HEK293 (cell line): ENCODE measurements around the gene COX5A.

ENCODE experiments used
- GLI2 ChIP-seq: fragments of 450-650 bp; formaldehyde crosslinking; IDR thresholded peaks from 2 replicates; pipeline ENCODE4; 2017; ENCODE audit warnings: missing biosample characterization, missing genetic modification characterization, low read depth, borderline replicate concordance
- GLI4 ChIP-seq: fragments of 450-650 bp; formaldehyde crosslinking; IDR thresholded peaks from 2 replicates; pipeline ENCODE4 v1.5.1; 2016; ENCODE audit warnings: missing biosample characterization, missing genetic modification characterization
- KLF10 ChIP-seq: fragments of 450-650 bp; IDR thresholded peaks from 2 replicates; pipeline ENCODE4 v1.5.1; 2018; ENCODE audit warnings: missing biosample characterization, mild to moderate bottlenecking, missing genetic modification characterization
- KLF8 ChIP-seq: fragments of 450-650 bp; formaldehyde crosslinking; IDR thresholded peaks from 2 replicates; pipeline ENCODE4 v1.5.1; 2016; ENCODE audit warnings: missing biosample characterization, missing genetic modification characterization
- KLF9 ChIP-seq: fragments of 450-650 bp; formaldehyde crosslinking; IDR thresholded peaks from 2 replicates; pipeline ENCODE4 v1.5.1; 2016; ENCODE audit warnings: missing biosample characterization, missing genetic modification characterization, low read depth
- TCF7L2 ChIP-seq: IDR thresholded peaks from 2 replicates; pipeline ENCODE4 v1.6.1; 2011; ENCODE audit warnings: low read depth, mild to moderate bottlenecking, inconsistent platforms, low read length, moderate library complexity, borderline replicate concordance
- WT1 ChIP-seq: fragments of 450-650 bp; formaldehyde crosslinking; IDR thresholded peaks from 2 replicates; pipeline ENCODE4 v1.5.1; 2016; ENCODE audit warnings: missing biosample characterization, missing genetic modification characterization
- ZBTB17 ChIP-seq: fragments of 450-650 bp; formaldehyde crosslinking; IDR thresholded peaks from 2 replicates; pipeline ENCODE4 v1.5.1; 2016; ENCODE audit warnings: missing biosample characterization, missing genetic modification characterization
- ZBTB20 ChIP-seq: fragments of 450-650 bp; formaldehyde crosslinking; IDR thresholded peaks from 2 replicates; pipeline ENCODE4 v1.5.1; 2016; ENCODE audit warnings: missing biosample characterization, missing genetic modification characterization
- ZBTB7A ChIP-seq: fragments of 450-650 bp; formaldehyde crosslinking; IDR thresholded peaks from 2 replicates; pipeline ENCODE4 v1.5.1; 2016; ENCODE audit warnings: low read depth, missing biosample characterization, missing genetic modification characterization
- ZBTB8A ChIP-seq: fragments of 450-650 bp; formaldehyde crosslinking; IDR thresholded peaks from 2 replicates; pipeline ENCODE4 v1.5.1; 2016; ENCODE audit warnings: missing biosample characterization, missing genetic modification characterization
- ZNF112 ChIP-seq: fragments of 450-650 bp; formaldehyde crosslinking; IDR thresholded peaks from 2 replicates; pipeline ENCODE4 v1.5.0; 2017; ENCODE audit warnings: missing biosample characterization, missing genetic modification characterization
- ZNF132 ChIP-seq: fragments of 450-650 bp; formaldehyde crosslinking; IDR thresholded peaks from 2 replicates; pipeline ENCODE4 v1.5.1; 2017; ENCODE audit warnings: missing biosample characterization, missing genetic modification characterization, borderline replicate concordance
- ZNF138 ChIP-seq: fragments of 450-650 bp; formaldehyde crosslinking; IDR thresholded peaks from 2 replicates; pipeline ENCODE4 v1.5.1; 2016; ENCODE audit warnings: missing biosample characterization, missing genetic modification characterization, borderline replicate concordance
- ZNF16 ChIP-seq: fragments of 450-650 bp; formaldehyde crosslinking; IDR thresholded peaks from 2 replicates; pipeline ENCODE4 v1.5.1; 2016; ENCODE audit warnings: low read depth, missing biosample characterization, missing genetic modification characterization
- ZNF394 ChIP-seq: fragments of 450-650 bp; formaldehyde crosslinking; IDR thresholded peaks from 2 replicates; pipeline ENCODE4 v1.5.1; 2016; ENCODE audit warnings: missing biosample characterization, missing genetic modification characterization, mild to moderate bottlenecking, moderate library complexity, borderline replicate concordance
- ZNF501 ChIP-seq: fragments of 450-650 bp; formaldehyde crosslinking; IDR thresholded peaks from 2 replicates; pipeline ENCODE4 v1.5.1; 2016; ENCODE audit warnings: missing biosample characterization, missing genetic modification characterization
- ZNF521 ChIP-seq: fragments of 450-650 bp; formaldehyde crosslinking; IDR thresholded peaks from 2 replicates; pipeline ENCODE4 v1.5.1; 2017; ENCODE audit warnings: missing biosample characterization, mild to moderate bottlenecking, missing genetic modification characterization
- ZNF561 ChIP-seq: fragments of 450-650 bp; IDR thresholded peaks from 2 replicates; pipeline ENCODE4 v1.5.1; 2018; ENCODE audit warnings: missing biosample characterization, missing genetic modification characterization, borderline replicate concordance
- ZNF600 ChIP-seq: fragments of 450-650 bp; formaldehyde crosslinking; IDR thresholded peaks from 2 replicates; pipeline ENCODE4 v1.5.1; 2016; ENCODE audit warnings: missing biosample characterization, missing genetic modification characterization
- ZNF658 ChIP-seq: fragments of 450-650 bp; formaldehyde crosslinking; IDR thresholded peaks from 2 replicates; pipeline ENCODE4; 2016; ENCODE audit warnings: missing biosample characterization, missing genetic modification characterization
- ZNF670 ChIP-seq: fragments of 450-650 bp; formaldehyde crosslinking; IDR thresholded peaks from 2 replicates; pipeline ENCODE4 v1.5.1; 2016; ENCODE audit warnings: missing biosample characterization, missing genetic modification characterization, low read depth
- ZNF768 ChIP-seq: fragments of 450-650 bp; formaldehyde crosslinking; IDR thresholded peaks from 2 replicates; pipeline ENCODE4 v1.5.1; 2018; ENCODE audit warnings: missing biosample characterization, mild to moderate bottlenecking, missing genetic modification characterization
- ZNF830 ChIP-seq: fragments of 450-650 bp; IDR thresholded peaks from 2 replicates; pipeline ENCODE4 v1.5.0; 2018; ENCODE audit warnings: missing biosample characterization, missing genetic modification characterization, low read depth, mild to moderate bottlenecking, moderate library complexity
- ZSCAN23 ChIP-seq: fragments of 450-650 bp; formaldehyde crosslinking; IDR thresholded peaks from 2 replicates; pipeline ENCODE4 v1.5.1; 2016; ENCODE audit warnings: missing biosample characterization, missing genetic modification characterization
- TF ChIP-seq, protein P1 (sequence below): fragments of 450-650 bp; formaldehyde crosslinking; IDR thresholded peaks from 2 replicates; pipeline ENCODE4 v1.5.1; 2016; ENCODE audit warnings: missing biosample characterization, missing genetic modification characterization
- TF ChIP-seq, protein P2 (sequence below): IDR thresholded peaks from 2 replicates; pipeline ENCODE4 v1.6.1; 2011; ENCODE audit warnings: mild to moderate bottlenecking, low read depth, low read length, borderline replicate concordance
- TF ChIP-seq, protein P3 (sequence below): fragments of 450-650 bp; formaldehyde crosslinking; IDR thresholded peaks from 2 replicates; pipeline ENCODE4 v1.5.1; 2016; ENCODE audit warnings: missing biosample characterization, missing genetic modification characterization, low read depth
- TF ChIP-seq, protein P4 (sequence below): fragments of 450-650 bp; formaldehyde crosslinking; IDR thresholded peaks from 2 replicates; pipeline ENCODE4 v1.5.1; 2017; ENCODE audit warnings: missing biosample characterization, missing genetic modification characterization
- TF ChIP-seq, protein P5 (sequence below): fragments of 450-650 bp; IDR thresholded peaks from 2 replicates; pipeline ENCODE4 v1.5.1; 2018; ENCODE audit warnings: missing biosample characterization, mild to moderate bottlenecking, missing genetic modification characterization

COX5A gene

DNA sequence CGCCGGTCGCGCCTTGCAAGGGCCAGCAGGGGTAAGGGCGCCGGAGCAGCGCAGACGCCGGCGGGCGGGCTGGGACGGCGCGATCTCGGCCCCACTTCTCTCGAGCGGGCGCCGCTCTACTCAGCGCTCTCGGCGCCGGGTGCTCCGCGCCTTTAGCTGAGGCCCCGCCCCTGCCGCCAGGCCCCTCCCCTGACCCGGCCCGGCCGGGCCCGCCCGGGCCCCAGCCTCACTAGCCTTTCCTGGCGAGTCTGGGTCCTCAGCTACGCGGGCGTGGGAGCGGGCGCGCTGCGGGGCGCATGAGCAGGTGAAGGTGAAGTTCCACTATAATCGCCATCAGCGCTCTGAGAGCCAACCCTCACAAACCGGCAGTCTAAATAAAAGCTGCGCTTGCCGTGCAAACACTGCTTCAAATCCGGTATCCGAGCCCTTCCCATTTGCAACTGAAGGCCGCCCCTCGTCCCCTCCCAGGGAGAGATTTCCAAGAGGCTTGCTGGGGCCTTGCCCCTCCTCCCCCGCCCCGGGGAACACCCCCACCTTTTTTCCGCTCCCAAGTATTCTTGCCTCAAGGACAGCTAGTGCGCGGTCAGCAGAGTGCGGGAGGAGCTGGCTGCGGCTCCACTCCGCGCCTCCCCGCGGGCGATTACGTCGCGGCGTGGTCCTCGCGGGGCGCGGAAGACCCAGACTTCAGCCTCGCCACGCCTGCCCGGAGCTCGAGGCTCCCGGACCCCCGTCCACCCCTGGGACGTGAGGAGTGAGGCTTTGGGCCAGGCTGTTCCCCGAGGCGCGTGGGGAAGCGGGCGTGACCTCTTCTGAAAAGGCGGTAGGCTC is 19.0 kb upstream of the COX5A start, which contains the start of gene RPP25 (continued):
- TF ChIP-seq, protein P1, sequence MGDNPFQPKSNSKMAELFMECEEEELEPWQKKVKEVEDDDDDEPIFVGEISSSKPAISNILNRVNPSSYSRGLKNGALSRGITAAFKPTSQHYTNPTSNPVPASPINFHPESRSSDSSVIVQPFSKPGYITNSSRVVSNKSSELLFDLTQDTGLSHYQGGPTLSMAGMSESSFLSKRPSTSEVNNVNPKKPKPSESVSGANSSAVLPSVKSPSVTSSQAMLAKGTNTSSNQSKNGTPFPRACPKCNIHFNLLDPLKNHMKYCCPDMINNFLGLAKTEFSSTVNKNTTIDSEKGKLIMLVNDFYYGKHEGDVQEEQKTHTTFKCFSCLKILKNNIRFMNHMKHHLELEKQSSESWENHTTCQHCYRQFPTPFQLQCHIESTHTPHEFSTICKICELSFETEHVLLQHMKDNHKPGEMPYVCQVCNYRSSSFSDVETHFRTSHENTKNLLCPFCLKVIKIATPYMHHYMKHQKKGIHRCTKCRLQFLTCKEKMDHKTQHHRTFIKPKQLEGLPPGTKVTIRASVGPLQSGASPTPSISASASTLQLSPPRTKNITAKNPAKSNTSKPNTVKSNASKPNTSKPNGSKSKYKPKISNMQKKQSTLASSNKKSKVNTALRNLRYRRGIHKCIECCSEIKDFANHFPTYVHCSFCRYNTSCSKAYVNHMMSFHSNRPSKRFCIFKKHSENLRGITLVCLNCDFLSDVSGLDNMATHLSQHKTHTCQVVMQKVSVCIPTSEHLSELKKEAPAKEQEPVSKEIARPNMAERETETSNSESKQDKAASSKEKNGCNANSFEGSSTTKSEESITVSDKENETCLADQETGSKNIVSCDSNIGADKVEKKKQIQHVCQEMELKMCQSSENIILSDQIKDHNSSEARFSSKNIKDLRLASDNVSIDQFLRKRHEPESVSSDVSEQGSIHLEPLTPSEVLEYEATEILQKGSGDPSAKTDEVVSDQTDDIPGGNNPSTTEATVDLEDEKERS = no peak
- TF ChIP-seq ZNF670 (tag by site-specific recombination) = no peak
- no peak for TF ChIP-seq ZNF521
- no peak for TF ChIP-seq ZNF830 (tag by site-specific recombination)
- TF ChIP-seq GLI4 (tag by site-specific recombination) = no peak
- TF ChIP-seq, protein P2, sequence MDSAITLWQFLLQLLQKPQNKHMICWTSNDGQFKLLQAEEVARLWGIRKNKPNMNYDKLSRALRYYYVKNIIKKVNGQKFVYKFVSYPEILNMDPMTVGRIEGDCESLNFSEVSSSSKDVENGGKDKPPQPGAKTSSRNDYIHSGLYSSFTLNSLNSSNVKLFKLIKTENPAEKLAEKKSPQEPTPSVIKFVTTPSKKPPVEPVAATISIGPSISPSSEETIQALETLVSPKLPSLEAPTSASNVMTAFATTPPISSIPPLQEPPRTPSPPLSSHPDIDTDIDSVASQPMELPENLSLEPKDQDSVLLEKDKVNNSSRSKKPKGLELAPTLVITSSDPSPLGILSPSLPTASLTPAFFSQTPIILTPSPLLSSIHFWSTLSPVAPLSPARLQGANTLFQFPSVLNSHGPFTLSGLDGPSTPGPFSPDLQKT = no peak
- peak; percentile 68 for TF ChIP-seq ZBTB17 (tag by site-specific recombination)
- TF ChIP-seq KLF10 (tag by site-specific recombination) = peak; percentile 12; the same call in 1 of the 2 replicates
- no peak for TF ChIP-seq ZNF16 (tag by site-specific recombination)
- TF ChIP-seq ZNF394 (tag by site-specific recombination) = no peak; the same call in 1 of the 2 replicates
- TF ChIP-seq ZNF561 = 0 out of 2 replicates have a peak, but pooled peaks have one; percentile 38
- no peak for TF ChIP-seq ZNF132
- TF ChIP-seq ZNF600 (tag by site-specific recombination) = 0 out of 2 replicates have a peak, but pooled peaks have one; percentile 26
- TF ChIP-seq, protein P3, sequence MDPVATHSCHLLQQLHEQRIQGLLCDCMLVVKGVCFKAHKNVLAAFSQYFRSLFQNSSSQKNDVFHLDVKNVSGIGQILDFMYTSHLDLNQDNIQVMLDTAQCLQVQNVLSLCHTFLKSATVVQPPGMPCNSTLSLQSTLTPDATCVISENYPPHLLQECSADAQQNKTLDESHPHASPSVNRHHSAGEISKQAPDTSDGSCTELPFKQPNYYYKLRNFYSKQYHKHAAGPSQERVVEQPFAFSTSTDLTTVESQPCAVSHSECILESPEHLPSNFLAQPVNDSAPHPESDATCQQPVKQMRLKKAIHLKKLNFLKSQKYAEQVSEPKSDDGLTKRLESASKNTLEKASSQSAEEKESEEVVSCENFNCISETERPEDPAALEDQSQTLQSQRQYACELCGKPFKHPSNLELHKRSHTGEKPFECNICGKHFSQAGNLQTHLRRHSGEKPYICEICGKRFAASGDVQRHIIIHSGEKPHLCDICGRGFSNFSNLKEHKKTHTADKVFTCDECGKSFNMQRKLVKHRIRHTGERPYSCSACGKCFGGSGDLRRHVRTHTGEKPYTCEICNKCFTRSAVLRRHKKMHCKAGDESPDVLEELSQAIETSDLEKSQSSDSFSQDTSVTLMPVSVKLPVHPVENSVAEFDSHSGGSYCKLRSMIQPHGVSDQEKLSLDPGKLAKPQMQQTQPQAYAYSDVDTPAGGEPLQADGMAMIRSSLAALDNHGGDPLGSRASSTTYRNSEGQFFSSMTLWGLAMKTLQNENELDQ (tag by site-specific recombination) = no peak
- peak; percentile 66; the same call in 1 of the 2 replicates for TF ChIP-seq KLF8 (tag by site-specific recombination)
- TF ChIP-seq KLF9 (tag by site-specific recombination) = no peak
- TF ChIP-seq ZBTB7A (tag by site-specific recombination) = no peak
- no peak for TF ChIP-seq ZNF138 (tag by site-specific recombination)
- no peak for TF ChIP-seq ZNF658 (tag by site-specific recombination)
- no peak for TF ChIP-seq ZNF112 (tag by site-specific recombination)
- TF ChIP-seq, protein P4, sequence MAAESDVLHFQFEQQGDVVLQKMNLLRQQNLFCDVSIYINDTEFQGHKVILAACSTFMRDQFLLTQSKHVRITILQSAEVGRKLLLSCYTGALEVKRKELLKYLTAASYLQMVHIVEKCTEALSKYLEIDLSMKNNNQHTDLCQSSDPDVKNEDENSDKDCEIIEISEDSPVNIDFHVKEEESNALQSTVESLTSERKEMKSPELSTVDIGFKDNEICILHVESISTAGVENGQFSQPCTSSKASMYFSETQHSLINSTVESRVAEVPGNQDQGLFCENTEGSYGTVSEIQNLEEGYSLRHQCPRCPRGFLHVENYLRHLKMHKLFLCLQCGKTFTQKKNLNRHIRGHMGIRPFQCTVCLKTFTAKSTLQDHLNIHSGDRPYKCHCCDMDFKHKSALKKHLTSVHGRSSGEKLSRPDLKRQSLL (tag by site-specific recombination) = no peak
- TF ChIP-seq GLI2 (tag by site-specific recombination) = no peak
- TF ChIP-seq, protein P5, sequence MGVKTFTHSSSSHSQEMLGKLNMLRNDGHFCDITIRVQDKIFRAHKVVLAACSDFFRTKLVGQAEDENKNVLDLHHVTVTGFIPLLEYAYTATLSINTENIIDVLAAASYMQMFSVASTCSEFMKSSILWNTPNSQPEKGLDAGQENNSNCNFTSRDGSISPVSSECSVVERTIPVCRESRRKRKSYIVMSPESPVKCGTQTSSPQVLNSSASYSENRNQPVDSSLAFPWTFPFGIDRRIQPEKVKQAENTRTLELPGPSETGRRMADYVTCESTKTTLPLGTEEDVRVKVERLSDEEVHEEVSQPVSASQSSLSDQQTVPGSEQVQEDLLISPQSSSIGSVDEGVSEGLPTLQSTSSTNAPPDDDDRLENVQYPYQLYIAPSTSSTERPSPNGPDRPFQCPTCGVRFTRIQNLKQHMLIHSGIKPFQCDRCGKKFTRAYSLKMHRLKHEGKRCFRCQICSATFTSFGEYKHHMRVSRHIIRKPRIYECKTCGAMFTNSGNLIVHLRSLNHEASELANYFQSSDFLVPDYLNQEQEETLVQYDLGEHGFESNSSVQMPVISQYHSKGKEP (tag by site-specific recombination) = no peak
- no peak for TF ChIP-seq ZNF768 (tag by site-specific recombination)
- peak; percentile 91 for TF ChIP-seq ZBTB8A (tag by site-specific recombination)
- TF ChIP-seq TCF7L2 = no peak
- peak; percentile 93 for TF ChIP-seq ZBTB20
- TF ChIP-seq WT1 (tag by site-specific recombination) = peak; percentile 61; the same call in 1 of the 2 replicates
- no peak for TF ChIP-seq ZSCAN23 (tag by site-specific recombination)
- TF ChIP-seq ZNF501 (tag by site-specific recombination) = peak; percentile 48; the same call in 1 of the 2 replicates
